Stomach (tissue), 4 donors: ENCODE results near the gene TDP1.

Experiments used
- POLR2A ChIP-seq, 4 donors: fragments of 450-650 bp; IDR thresholded peaks; one replicate each; pipeline ENCODE4 v1.6.1; 2016; ENCODE audit warnings: antibody characterized with exemption in 4 of 4, control low read depth in 2 of 4, mild to moderate bottlenecking in 1 of 4, moderate library complexity in 1 of 4
- POLR2AphosphoS5 ChIP-seq, 3 donors: sonication (generic); formaldehyde crosslinking; IDR thresholded peaks; one replicate each; pipeline ENCODE4 v1.6.1; 2016; ENCODE audit warnings: antibody characterized with exemption in 3 of 3

DNA sequence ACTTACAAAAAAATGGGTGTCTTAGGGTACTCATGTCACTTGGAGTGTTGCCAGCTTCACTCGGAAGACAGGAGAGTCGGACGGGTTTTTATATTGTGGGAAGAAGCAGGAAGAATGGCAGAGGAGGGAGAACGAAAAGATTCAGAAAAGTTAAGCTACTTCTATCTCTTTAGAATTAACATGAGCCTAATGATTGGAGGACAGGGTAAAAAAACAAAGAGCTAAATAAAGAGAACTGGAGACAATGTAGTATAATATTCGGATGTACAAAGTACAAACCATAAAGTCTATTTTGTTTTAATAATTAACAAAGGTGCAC is 45.1 kb upstream of the TDP1 start:
- TF ChIP-seq POLR2A (IDR thresholded peaks at IDR 0.05) (no peak), POLR2AphosphoS5 (IDR thresholded peaks at IDR 0.05) (no peak)
